Measurements from ENCODE around the gene MYO15A.
A peak's percentile ranks its signal among the peaks of the same experiment; 100 is the strongest.

Gene MYO15A

GRCh38 chr17:18122990-18123753, 14.6 kb downstream of the MYO15A start:
- in situ Hi-C loops (cut with HindIII; ENCODE audit: low pct_unique_long_range_greater_than_20kb, low sequenced_read_pairs), result no loop called here
- no peak for DNase-seq (ENCODE audit: low read depth in 1 of 2, low spot score in 1 of 2)

DNA sequence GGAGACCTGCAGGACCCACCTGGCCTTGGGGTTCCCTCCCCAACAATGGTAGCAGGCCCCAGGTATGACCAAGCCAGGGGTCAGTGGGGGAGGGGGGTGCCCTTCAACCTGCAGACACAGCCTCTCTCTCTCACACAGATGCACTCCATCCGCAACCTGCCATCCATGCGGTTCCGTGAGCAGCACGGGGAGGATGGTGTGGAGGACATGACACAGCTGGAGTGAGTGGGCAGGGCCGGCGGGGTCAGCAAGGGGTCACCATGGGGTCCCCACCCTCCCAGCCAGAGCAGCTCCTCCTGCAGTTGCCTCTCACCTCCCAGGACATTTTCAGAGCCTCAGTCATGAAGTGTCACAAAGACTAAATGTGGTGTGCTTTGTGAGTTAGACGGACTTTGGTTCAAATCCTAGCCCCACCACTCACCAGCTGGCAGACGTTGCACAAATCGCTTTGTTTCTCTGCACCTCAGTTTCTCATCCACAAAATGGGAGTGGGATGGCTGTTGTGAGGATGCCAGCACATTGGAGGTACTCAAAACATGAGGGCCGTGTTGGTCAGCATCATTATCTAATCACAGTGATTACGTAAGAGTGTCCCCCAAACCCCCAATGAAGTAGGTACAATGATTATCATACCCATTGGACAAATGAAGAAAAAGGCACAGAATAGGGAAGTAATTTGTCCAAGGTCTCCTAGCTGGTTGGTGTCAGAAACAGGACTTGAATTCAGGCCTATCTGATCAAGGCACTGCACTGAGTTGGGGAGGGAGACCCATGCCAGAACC, 16.0 kb downstream of the MYO15A start:
- in situ Hi-C loops (cut with HindIII; ENCODE audit: low pct_unique_long_range_greater_than_20kb, low sequenced_read_pairs), result no loop called here
- no peak for TF ChIP-seq JUND (IDR thresholded peaks at IDR 0.05; ENCODE audit: low read depth)
- DNase-seq (ENCODE audit: low read depth in 1 of 2, low spot score in 1 of 2), result no peak

More at GRCh38 chr17:18122990-18123753, 14.6 kb downstream of the MYO15A start:
- no peak for TF ChIP-seq JUND (IDR thresholded peaks at IDR 0.05; ENCODE audit: low read depth)

- in situ Hi-C loops (cut with HindIII; ENCODE audit: low pct_unique_long_range_greater_than_20kb, low sequenced_read_pairs), result no loop called here
- DNase-seq (ENCODE audit: low read depth in 1 of 2, low spot score in 1 of 2), result peak; percentile 96 to 98
- no peak for TF ChIP-seq JUND (IDR thresholded peaks at IDR 0.05; ENCODE audit: low read depth)
Observed at GRCh38 chr17:18129041-18129502, 20.5 kb downstream of the MYO15A start.

DNA sequence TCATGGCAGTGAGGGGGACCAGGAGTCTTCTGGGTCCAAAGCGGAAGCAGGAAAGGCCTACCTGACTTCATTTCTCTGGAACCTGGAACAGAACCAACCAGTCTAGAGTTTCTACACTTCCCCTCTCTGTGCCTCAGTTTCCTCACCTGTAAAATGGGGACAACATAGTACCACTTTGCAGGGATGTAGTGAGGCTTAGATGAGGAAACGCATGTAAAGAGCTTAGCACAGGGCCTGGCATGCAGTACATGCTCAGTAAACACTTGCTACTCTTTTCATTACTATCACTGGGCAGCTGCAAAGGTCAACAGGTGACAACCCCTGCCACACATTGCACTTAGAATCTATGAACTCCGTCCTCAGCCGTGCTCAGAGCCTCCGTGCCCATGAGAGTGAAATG, 24.2 kb downstream of the MYO15A start:
- in situ Hi-C loops (cut with HindIII; ENCODE audit: low pct_unique_long_range_greater_than_20kb, low sequenced_read_pairs), result no loop called here
- DNase-seq (ENCODE audit: low read depth in 1 of 2, low spot score in 1 of 2), result no peak
- no peak for TF ChIP-seq JUND (IDR thresholded peaks at IDR 0.05; ENCODE audit: low read depth)

DNA sequence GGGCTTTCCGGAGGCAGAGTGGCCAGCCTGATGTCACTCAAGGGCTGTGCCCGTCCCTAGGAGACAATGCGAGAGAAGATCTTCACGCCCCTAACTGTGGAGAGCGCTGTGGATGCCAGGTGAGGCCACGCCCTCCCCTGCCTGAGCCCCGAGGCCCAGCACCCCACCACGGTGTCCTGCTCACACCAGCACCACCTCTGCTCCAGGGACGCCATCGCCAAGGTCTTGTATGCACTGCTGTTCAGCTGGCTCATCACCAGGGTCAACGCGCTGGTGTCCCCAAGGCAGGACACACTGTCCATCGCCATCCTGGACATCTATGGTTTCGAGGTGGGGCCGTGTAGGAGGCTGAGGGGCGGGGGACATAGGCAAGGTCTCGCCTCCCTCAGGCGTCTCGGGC, 27.8 kb downstream of the MYO15A start:
- in situ Hi-C loops (cut with HindIII; ENCODE audit: low pct_unique_long_range_greater_than_20kb, low sequenced_read_pairs), result no loop called here
- no peak for DNase-seq (ENCODE audit: low read depth in 1 of 2, low spot score in 1 of 2)
- TF ChIP-seq JUND (IDR thresholded peaks at IDR 0.05; ENCODE audit: low read depth), result no peak

DNA sequence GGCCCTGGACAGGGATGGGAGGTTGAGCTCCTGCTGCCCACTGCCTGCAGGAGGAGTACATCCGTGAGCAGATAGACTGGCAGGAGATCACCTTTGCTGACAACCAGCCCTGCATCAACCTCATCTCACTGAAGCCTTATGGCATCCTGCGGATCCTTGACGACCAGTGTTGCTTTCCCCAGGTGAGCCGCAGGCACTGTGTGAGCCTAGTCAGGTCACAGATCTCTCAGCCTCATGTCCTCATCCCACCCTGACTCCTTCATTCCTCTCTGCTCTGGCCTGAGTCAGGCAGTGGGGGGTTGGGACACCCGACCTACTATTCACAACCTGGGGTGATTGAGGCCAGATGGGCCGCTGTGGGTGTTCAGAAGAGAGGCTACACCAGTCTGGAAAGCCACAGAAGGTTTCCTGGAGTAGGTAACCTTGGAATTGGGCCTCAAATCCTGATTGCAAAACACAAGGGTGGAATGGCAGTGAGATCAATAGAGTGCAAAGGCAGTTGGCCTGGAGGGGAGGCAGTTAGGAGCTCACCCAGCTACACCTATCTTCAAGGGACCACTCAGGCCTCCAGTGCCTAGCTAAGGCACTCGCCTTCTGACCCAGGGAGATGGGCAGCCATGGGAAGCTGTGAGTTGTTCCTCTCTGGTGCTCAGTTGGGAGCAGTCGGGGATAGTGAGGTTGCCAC, 29.7 kb downstream of the MYO15A start:
- in situ Hi-C loops (cut with HindIII; ENCODE audit: low pct_unique_long_range_greater_than_20kb, low sequenced_read_pairs), result no loop called here
- no peak for TF ChIP-seq JUND (IDR thresholded peaks at IDR 0.05; ENCODE audit: low read depth)
- no peak for DNase-seq (ENCODE audit: low read depth in 1 of 2, low spot score in 1 of 2)

DNA sequence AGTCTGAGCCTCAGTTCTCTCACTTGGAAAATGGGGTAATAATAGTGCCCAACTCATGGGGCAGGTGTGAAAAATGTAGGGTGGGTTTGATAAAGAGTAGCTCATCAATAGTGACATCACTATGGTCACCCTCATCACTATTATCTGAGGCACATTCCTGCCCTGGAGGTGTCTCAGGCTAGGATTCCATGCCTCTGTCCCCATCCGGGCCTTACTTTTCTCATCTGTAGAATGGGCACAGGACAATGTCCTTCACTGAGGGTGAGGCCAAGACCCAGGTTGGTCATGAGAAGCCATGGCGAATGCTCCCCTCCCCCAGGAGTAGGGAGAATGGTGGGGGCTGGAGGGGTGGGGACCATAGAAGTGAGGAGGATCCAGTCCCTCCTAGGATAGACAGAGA, 30.5 kb downstream of the MYO15A start:
- in situ Hi-C loops (cut with HindIII; ENCODE audit: low pct_unique_long_range_greater_than_20kb, low sequenced_read_pairs), result no loop called here
- DNase-seq (ENCODE audit: low read depth in 1 of 2, low spot score in 1 of 2), result no peak
- no peak for TF ChIP-seq JUND (IDR thresholded peaks at IDR 0.05; ENCODE audit: low read depth)

GRCh38 chr17:18139498-18139897, 30.9 kb downstream of the MYO15A start:
- no peak for DNase-seq (ENCODE audit: low read depth in 1 of 2, low spot score in 1 of 2)
- in situ Hi-C loops (cut with HindIII; ENCODE audit: low pct_unique_long_range_greater_than_20kb, low sequenced_read_pairs), result no loop called here
- no peak for TF ChIP-seq JUND (IDR thresholded peaks at IDR 0.05; ENCODE audit: low read depth)

DNA sequence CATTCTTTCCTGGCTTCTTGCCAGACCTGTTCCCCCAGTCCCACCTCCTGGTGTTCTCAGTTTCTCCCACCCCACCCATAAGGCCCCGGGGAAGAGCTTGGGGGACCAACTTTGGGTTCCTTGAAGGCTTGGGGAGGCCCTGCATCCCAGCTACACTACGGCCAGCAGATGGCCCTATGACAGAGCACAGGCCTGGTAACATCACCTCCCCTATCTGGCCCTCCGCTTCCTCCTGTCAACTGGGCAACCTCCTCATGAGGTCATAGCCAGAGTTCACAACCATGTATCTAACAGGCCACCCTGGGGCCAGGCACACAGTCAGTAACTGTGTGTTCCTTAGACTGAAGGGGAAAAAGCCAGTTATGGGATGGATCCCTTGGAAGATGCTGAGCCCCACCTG, 31.4 kb downstream of the MYO15A start:
- no peak for TF ChIP-seq JUND (IDR thresholded peaks at IDR 0.05; ENCODE audit: low read depth)
- DNase-seq (ENCODE audit: low read depth in 1 of 2, low spot score in 1 of 2), result no peak
- in situ Hi-C loops (cut with HindIII; ENCODE audit: low pct_unique_long_range_greater_than_20kb, low sequenced_read_pairs), result no loop called here

- TF ChIP-seq JUND (IDR thresholded peaks at IDR 0.05; ENCODE audit: low read depth), result no peak
- in situ Hi-C loops (cut with HindIII; ENCODE audit: low pct_unique_long_range_greater_than_20kb, low sequenced_read_pairs), result no loop called here
- DNase-seq (ENCODE audit: low read depth in 1 of 2, low spot score in 1 of 2), result no peak
Observed at GRCh38 chr17:18140648-18141047, 32.1 kb downstream of the MYO15A start.

DNA sequence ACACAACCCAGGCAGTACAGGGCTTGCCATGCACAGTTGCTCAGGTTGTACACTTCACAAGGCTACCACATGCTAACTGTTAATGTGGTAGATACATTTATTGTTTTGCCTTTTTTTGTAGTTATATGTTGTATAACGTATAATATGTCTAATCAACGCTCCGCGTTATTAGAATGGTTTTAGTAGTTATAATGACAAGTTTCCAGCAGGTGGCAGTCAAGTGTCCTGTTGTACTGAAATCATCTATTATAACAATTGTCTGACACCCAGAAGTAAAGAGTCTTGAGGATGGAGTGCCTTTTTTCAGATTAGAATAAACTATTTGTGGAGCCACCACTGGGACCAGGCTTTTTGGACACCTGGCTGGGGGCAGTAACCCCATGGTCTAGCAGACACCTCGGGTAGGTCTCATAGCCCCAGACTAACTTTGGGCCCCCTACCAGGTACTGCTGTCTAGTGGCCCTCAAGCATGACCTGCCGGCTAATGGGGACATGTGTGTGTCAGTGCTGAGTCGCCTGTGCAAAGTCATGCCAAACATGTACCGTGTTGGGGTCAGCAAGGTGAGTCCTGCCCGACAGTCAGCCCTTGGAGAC, 32.8 kb downstream of the MYO15A start:
- DNase-seq (ENCODE audit: low read depth in 1 of 2, low spot score in 1 of 2), result peak in 1 of 2 experiments; percentile 58
- in situ Hi-C loops (cut with HindIII; ENCODE audit: low pct_unique_long_range_greater_than_20kb, low sequenced_read_pairs), result no loop called here
- TF ChIP-seq JUND (IDR thresholded peaks at IDR 0.05; ENCODE audit: low read depth), result no peak

DNA sequence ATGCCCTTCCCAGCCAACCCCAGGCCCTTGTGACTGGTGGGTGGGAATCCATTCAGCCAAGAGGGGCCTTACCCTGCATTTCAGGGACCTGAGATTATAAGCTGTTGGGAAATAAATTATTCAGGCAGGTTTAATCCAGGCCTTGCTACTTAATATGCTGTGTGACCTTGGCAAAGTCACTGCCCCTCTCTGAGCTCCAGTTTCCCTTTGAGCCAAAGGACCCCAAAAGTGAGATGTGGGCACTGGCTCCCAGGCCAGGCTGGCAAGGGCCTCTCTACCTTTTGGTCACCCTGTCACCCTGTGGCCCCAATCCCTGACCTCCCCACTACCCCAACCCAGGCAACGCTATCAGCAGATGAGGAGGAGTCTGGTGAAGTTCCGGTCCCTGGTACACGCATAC, 33.9 kb downstream of the MYO15A start:
- TF ChIP-seq JUND (IDR thresholded peaks at IDR 0.05; ENCODE audit: low read depth), result no peak
- in situ Hi-C loops (cut with HindIII; ENCODE audit: low pct_unique_long_range_greater_than_20kb, low sequenced_read_pairs), result no loop called here
- no peak for DNase-seq (ENCODE audit: low read depth in 1 of 2, low spot score in 1 of 2)
